Measurements from ENCODE around the gene PDE6H.

PDE6H gene

DNA sequence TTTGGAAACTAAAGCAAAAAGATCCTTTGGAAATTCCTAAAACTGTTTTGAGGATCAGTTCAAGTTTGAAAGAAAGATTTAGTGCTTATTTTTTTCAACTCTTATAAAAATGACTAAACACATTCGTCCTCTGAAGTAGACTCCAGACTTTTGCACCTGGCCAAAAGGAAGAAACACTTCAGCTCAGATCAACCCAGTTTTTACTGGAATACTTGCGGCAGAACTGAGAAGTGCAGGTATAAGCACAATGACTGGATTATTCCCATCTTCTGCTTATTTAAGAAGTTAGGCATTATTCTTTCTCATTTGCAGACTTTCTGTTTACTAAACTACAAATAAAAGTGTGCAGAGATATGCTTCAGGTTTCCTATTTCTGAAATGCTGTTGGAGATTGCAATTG, 41.9 kb downstream of the PDE6H start:
- no peak overlapping the region for H3K4me3 ChIP-seq (replicated peaks; ENCODE audit: low read depth, low read length)
- TF ChIP-seq, protein P1, sequence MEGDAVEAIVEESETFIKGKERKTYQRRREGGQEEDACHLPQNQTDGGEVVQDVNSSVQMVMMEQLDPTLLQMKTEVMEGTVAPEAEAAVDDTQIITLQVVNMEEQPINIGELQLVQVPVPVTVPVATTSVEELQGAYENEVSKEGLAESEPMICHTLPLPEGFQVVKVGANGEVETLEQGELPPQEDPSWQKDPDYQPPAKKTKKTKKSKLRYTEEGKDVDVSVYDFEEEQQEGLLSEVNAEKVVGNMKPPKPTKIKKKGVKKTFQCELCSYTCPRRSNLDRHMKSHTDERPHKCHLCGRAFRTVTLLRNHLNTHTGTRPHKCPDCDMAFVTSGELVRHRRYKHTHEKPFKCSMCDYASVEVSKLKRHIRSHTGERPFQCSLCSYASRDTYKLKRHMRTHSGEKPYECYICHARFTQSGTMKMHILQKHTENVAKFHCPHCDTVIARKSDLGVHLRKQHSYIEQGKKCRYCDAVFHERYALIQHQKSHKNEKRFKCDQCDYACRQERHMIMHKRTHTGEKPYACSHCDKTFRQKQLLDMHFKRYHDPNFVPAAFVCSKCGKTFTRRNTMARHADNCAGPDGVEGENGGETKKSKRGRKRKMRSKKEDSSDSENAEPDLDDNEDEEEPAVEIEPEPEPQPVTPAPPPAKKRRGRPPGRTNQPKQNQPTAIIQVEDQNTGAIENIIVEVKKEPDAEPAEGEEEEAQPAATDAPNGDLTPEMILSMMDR (IDR thresholded peaks at IDR 0.05; ENCODE audit: low read depth, low read length, missing control alignments), result no peak
- no peak for DNase-seq (ENCODE audit: extremely low read depth, low read depth)

DNA sequence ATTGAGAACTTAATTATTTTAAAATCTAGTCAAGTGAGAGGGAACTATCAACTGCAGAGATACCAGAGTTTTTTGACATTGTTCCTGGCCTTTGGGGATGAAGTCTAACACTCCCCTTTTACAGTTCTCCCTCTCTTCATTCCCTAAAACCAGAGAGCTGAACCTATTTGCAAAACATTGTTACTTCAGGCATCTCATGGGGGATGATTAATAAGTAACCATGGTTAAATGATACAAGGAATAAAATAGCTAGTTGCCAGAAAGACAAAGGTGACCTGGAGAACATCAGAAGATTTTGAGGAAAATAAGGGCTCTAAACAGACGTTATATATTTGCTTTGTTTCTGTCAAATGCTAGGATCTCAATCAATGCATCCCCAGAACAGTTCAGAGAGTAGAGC, 42.3 kb downstream of the PDE6H start:
- TF ChIP-seq, protein P1 (IDR thresholded peaks at IDR 0.05; ENCODE audit: low read depth, low read length, missing control alignments), result no peak
- DNase-seq (ENCODE audit: extremely low read depth, low read depth), result no peak
- no peak overlapping the region for H3K4me3 ChIP-seq (replicated peaks; ENCODE audit: low read depth, low read length)

DNA sequence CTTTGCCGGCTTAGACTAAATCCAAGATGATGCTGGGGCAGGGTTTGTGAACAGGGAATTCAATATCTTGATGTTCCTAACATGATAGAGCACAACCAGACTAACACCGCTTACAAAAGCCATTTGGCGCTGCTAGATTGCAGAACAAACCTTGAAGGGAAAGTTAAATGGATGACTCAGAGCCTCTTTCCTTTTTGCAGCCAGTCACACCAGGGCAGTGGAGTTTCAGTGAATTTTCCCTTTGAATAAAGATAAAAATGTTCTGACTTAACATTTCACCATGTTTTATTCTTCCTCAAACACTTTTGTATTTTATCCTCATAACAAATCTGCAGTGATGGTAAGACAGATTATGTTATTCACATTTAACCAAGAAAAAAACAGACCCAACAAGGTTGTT, 47.3 kb downstream of the PDE6H start:
- DNase-seq (ENCODE audit: extremely low read depth, low read depth), result no peak
- TF ChIP-seq, protein P1 (IDR thresholded peaks at IDR 0.05; ENCODE audit: low read depth, low read length, missing control alignments), result no peak
- H3K4me3 ChIP-seq (replicated peaks; ENCODE audit: low read depth, low read length), result no peak overlapping the region
